HG03103 (cell line): ENCODE measurements around the gene TGFBR3.
"Not testable (repeated sequence)": the region's sequence is repeated elsewhere in the genome, so short reads cannot be mapped to it uniquely, and the experiment has no call there.

Source experiments
- ATAC-seq: cut with Tn5 transposase; IDR thresholded peaks from one replicate; pipeline ENCODE4 v1.9.1; 2021; ENCODE audit warnings: low read depth; ENCODE audit not compliant: unreplicated experiment

TGFBR3 gene

DNA sequence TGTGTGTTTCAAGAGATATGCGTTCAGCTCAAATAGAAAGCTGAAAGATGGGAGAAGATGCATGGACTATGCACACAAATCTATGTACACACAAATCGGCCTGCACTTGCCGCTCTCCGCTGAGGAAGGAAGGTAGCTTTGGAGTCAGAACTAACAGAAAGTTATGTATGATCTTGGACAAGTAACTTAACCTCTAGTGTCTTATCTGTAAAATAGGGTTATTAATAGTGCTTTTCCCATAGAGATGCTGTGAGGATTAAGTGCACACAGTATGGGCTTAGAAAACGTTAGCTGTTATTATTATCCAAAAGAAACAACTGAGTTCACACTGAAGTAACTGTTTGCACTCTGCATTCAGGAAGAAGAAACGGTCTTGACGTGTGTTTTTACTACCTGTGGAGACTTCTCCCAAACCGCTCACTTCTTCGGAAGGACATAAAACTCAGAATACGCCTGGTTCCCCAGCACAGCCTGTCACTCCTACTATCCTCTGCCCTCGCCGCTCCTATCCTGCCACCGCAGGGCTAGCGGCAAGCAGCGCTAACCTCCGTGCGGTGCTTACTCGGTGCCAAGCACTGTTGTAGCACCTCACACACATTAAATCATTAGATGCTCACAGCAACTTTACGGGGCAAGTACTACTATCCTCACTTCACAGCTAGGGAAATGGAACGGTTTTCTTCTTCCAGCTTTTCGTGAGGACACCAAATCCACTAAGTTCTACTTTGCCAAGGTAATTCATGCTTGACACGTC lies 1.3 kb downstream of the TGFBR3 start:
- no peak for ATAC-seq

- no peak for ATAC-seq
These were observed 2.5 kb downstream of the TGFBR3 start for GRCh38 chr1:91883470-91883869.

GRCh38 chr1:91881280-91881679 lies 4.7 kb downstream of the TGFBR3 start:
- no peak for ATAC-seq

DNA sequence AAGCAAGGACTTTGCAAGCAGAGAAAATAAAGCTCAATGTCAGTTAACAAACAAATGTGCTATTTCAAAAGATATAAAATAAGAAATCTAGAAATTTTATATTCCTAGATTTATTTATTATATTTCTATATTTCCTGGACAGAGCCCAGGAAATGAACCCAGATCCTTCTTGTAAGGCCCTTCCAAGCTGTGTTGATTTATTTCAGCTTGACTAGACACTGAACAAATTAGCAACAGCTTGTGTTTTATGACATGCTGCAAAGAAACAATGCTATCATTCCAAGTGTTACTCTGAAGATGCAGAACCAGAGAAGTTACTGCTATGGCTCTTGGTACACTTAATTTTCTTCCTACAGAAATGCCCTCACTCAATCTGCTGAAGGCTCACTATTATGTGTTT lies 6.2 kb downstream of the TGFBR3 start:
- ATAC-seq, result no peak

- ATAC-seq, result peak; percentile 38
These were observed 8.3 kb downstream of the TGFBR3 start for GRCh38 chr1:91877574-91878208.

DNA sequence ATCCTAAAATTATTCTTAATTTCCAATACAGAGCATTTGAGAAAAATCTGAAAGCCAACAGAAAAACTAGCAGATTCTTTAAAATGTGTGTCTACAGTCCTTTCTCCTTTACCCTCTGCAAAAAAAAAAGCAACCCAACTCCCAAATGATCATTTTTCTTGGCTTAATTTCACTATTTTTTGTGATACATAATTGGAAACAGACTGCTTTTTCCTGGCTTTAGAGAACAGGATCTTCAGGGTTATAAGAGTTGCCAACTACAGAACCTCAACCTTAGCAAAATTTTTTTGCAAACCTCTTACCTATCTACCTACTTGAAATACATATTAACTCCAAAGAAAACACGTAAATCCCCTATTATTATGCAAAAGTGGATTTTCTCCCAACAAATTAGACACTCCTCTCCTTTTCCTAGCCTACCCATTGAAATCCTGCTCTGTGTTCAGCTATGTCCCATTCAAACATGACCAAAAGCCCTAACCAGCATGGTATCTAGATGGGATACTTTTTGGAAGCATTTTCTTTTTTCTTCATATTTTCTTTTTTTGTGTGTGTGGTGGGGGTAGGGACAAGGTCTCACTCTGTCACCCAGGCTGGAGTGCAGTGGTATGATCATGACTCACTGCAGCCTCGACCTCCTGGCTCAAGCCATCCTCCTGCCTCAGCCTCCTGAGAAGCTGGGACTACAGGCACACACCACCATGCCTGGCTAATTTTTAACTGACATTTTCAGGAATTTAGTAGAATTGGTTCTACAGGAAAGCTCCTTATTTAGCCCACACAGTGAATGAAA lies 9.0 kb downstream of the TGFBR3 start:
- ATAC-seq, result no peak

DNA sequence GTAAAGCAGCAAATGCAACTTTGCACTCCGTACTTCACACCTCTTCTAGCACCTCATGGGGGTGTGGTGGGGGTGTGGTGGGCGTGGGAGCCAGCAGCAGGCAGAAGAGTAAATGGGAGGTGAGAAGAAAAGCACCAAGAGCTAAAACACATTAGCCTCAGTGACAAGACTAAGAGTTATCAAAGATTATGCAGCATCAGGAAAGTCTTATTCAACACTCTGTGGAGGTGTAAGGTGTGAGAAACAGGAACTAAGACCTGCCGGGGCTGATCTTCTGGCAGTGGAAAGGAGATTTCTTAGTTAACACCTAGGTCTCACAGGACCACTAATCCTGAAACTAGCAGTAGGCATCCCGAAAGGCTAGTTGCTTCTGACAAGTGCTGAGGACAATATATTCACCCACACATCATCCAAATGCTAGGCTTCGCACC lies 9.9 kb downstream of the TGFBR3 start:
- peak; percentile 91 for ATAC-seq

- no peak for ATAC-seq
These were observed 11.8 kb downstream of the TGFBR3 start for GRCh38 chr1:91874167-91874566.

- ATAC-seq, result no peak
These were observed 13.3 kb downstream of the TGFBR3 start for GRCh38 chr1:91872559-91873081.

DNA sequence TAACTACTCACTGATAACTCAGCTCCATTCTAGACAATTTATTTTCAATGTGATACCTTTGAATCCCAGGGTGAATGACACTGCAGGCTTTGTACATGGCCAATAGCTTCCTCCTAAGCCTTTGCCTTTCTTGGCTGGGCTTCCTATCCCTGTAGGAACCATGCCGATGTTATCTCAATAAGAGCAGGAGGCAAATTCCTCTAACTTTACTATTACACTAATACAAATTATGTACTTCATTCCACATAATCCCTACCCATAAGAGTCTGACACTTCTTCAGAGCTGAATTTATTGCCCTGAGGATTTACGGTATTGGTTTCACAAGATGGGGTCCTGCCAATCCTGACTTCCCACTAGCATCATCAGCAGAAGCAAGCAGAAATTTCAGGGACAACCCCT lies 14.0 kb downstream of the TGFBR3 start:
- ATAC-seq, result no peak

GRCh38 chr1:91870322-91870721 lies 15.6 kb downstream of the TGFBR3 start:
- ATAC-seq, result no peak

- ATAC-seq, result no peak
These were observed 19.5 kb downstream of the TGFBR3 start for GRCh38 chr1:91866425-91866824.

DNA sequence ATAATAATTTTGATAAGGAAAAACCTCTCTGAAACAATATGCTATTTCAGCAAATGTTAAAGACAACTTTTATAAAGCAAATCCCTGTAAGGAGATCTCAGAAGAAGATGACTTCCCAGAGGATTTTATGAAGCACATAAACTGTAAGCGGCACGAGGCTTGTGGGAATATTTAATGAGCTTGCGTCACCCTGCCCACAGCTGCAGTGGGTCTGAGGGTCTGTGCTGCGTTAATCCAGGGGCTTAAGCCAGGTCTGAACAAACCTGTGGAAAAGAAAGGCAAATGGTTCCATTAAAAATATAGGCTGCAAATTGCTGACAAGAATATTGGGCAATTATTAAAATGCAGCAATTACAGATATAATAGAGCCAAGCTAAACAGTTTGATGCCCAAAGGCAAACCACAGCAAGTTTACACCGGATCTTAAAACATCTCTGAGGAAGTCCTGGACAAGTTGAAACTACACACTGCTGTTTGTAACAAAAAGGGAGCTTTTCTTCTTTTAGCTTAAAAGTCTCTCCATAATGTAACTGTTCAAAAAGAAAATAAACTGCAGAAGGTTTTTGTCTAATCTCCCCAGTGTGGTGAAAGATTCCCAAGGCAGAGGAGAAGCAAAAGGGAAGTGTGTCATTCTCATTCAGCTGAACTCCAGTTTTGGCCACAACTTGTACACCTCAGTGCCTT lies 21.8 kb downstream of the TGFBR3 start:
- no peak for ATAC-seq

DNA sequence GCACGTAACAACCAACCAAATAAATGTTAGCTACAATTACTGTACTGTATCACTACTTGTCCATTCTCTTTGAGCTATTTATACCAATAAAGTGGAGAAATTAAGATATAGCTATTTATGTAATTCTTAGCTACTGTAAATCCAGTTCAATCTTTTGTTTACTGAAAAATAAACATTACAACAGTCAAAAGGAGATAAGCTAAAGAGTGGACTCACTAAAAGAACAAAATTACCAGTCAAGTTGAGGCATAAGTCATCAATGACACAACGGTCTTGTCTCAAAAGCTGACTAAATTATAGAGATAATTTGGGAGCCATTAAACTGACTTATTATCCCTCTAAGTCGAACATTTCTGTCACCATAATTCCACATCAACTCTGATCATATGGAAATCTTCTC lies 22.5 kb downstream of the TGFBR3 start:
- ATAC-seq, result no peak

DNA sequence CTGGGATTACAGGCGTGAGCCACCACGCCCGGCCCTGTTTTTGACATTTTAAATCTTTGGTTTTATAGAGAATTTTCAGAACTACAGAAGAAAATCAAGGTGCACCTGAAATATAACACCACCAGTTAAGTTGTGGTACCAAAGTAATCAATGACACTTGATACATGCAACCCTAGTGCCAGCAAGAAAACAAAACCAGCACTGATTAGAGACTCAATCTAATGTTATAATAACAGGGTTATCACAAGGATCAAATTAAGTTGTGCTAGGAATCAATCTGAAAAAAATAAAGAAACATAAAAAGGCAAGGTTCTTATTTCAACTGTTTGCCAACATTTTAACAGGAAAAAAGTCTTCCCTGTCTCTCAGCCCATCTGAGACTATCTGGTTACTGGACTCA lies 23.8 kb downstream of the TGFBR3 start:
- ATAC-seq, result no peak

GRCh38 chr1:91857557-91858239 lies 28.3 kb downstream of the TGFBR3 start:
- ATAC-seq, result no peak

GRCh38 chr1:91856996-91857395 lies 29.0 kb downstream of the TGFBR3 start:
- no peak for ATAC-seq

GRCh38 chr1:91854852-91855534 lies 31.0 kb downstream of the TGFBR3 start:
- no peak for ATAC-seq

DNA sequence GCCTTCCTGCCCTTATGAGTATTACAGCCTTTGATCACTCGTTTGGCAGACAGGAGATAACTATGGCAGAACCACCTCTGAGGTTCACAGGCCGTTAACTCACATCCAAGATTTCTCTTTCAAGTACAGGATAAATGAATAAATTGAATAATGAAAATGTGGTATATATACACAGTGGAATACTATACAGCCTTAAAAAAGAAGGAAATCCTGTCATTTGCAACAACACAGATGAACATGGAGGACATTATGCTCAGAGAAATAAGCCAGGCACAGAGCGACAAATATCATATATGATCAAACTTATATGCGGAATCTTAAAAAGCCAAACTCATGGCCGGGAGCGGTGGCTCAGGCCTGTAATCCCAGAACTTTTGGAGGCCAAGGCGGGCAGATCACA lies 32.6 kb downstream of the TGFBR3 start:
- no peak for ATAC-seq

GRCh38 chr1:91852011-91852410 lies 33.9 kb downstream of the TGFBR3 start:
- ATAC-seq, result not testable (repeated sequence)
